Measurements from ENCODE around the gene C22orf39.

- TF ChIP-seq CTCF (IDR thresholded peaks at IDR 0.05), result no peak
- TF ChIP-seq POLR2A (IDR thresholded peaks at IDR 0.05), result no peak
- TF ChIP-seq POLR2AphosphoS5 (IDR thresholded peaks at IDR 0.05), result no peak
- TF ChIP-seq EP300 (IDR thresholded peaks at IDR 0.05), result no peak
Measured at GRCh38 chr22:19455585-19456370, 8.3 kb upstream of the C22orf39 start.
